GM19455 (cell line): ENCODE data around the gene MCM3AP.
"Not testable (repeated sequence)": the region's sequence is repeated elsewhere in the genome, so short reads cannot be mapped to it uniquely, and the experiment has no call there.

Source experiments
- ATAC-seq: cut with Tn5 transposase; IDR thresholded peaks from one replicate; pipeline ENCODE4 v1.9.1; 2021; ENCODE audit not compliant: unreplicated experiment

Gene MCM3AP

GRCh38 chr21:46312949-46313348 lies 27.5 kb upstream of the MCM3AP start:
- ATAC-seq, result no peak

GRCh38 chr21:46311568-46311967 lies 26.2 kb upstream of the MCM3AP start:
- ATAC-seq, result no peak

- not testable (repeated sequence) for ATAC-seq
Observed at GRCh38 chr21:46310260-46310659, 24.8 kb upstream of the MCM3AP start.

- ATAC-seq, result no peak
Observed at GRCh38 chr21:46308431-46308830, 23.0 kb upstream of the MCM3AP start.

- ATAC-seq, result no peak
Observed at GRCh38 chr21:46307625-46308024, 22.2 kb upstream of the MCM3AP start.

- ATAC-seq, result no peak
Observed at GRCh38 chr21:46304955-46305354, 19.5 kb upstream of the MCM3AP start.

- ATAC-seq, result no peak
Observed at GRCh38 chr21:46304437-46304836, 19.0 kb upstream of the MCM3AP start.

GRCh38 chr21:46301759-46302158 lies 16.3 kb upstream of the MCM3AP start:
- ATAC-seq, result no peak

- ATAC-seq, result no peak
Observed at GRCh38 chr21:46299167-46299566, 13.8 kb upstream of the MCM3AP start.

- no peak for ATAC-seq
Observed at GRCh38 chr21:46297338-46298271, 12.2 kb upstream of the MCM3AP start.

GRCh38 chr21:46295996-46296752 lies 10.8 kb upstream of the MCM3AP start:
- peak; percentile 85 for ATAC-seq

GRCh38 chr21:46295177-46295770 lies 9.9 kb upstream of the MCM3AP start:
- ATAC-seq, result no peak

GRCh38 chr21:46294647-46295176 lies 9.3 kb upstream of the MCM3AP start:
- ATAC-seq, result no peak

- no peak for ATAC-seq
Observed at GRCh38 chr21:46291561-46291960, 6.2 kb upstream of the MCM3AP start.

GRCh38 chr21:46289655-46290179 lies 4.3 kb upstream of the MCM3AP start:
- ATAC-seq, result no peak

- ATAC-seq, result no peak
Observed at GRCh38 chr21:46287541-46287940, 2.1 kb upstream of the MCM3AP start.

GRCh38 chr21:46286648-46287002 lies 1.2 kb upstream of the MCM3AP start:
- peak; percentile 6 for ATAC-seq

GRCh38 chr21:46285761-46286647 lies 593 bp upstream of the MCM3AP start, which contains the start of gene YBEY:
Gene YBEY (plus strand): TSS chr21:46286342. CDS start chr21:46286914, 572 bp downstream.
- ATAC-seq, result peak; percentile 83

GRCh38 chr21:46284733-46285132 lies 678 bp downstream of the MCM3AP start:
- no peak for ATAC-seq

GRCh38 chr21:46284077-46284644 lies 1.2 kb downstream of the MCM3AP start:
- no peak for ATAC-seq
